ENCODE data around the gene NFATC1.

Gene NFATC1

GRCh38 chr18:79528316-79528695 is 132.6 kb downstream of the NFATC1 start:
- Histone ChIP-seq H3K4me3 (ENCODE audit: low read depth, low read length) (no peak overlapping the region), H3K9me3 (ENCODE audit: control insufficient read depth, insufficient read depth, low read length) (no peaks in the 10 kb centered on the region), H3K4me1 (ENCODE audit: control insufficient read depth, insufficient read depth, low read length) (no peaks in the 10 kb centered on the region), H3K36me3 (ENCODE audit: control insufficient read depth, insufficient read depth, low read length) (no peaks in the 10 kb centered on the region), H3K9ac (ENCODE audit: low read depth, low read length) (no peak overlapping the region), H3K27me3 (ENCODE audit: control insufficient read depth, insufficient read depth, low read length) (no peaks in the 10 kb centered on the region)

- H3K9me3 ChIP-seq (ENCODE audit: control insufficient read depth, insufficient read depth, low read length) = no peaks in the 10 kb centered on the region
- H3K36me3 ChIP-seq (ENCODE audit: control insufficient read depth, insufficient read depth, low read length) = no peaks in the 10 kb centered on the region
- H3K9ac ChIP-seq (ENCODE audit: low read depth, low read length) = no peak overlapping the region
- no peaks in the 10 kb centered on the region for H3K27me3 ChIP-seq (ENCODE audit: control insufficient read depth, insufficient read depth, low read length)
- H3K4me3 ChIP-seq (ENCODE audit: low read depth, low read length) = no peak overlapping the region
- H3K4me1 ChIP-seq (ENCODE audit: control insufficient read depth, insufficient read depth, low read length) = no peaks in the 10 kb centered on the region
Measured at GRCh38 chr18:79528846-79529245, 133.1 kb downstream of the NFATC1 start.

- Histone ChIP-seq H3K4me3 (ENCODE audit: low read depth, low read length) (no peak overlapping the region), H3K27me3 (ENCODE audit: control insufficient read depth, insufficient read depth, low read length) (no peaks in the 10 kb centered on the region), H3K9me3 (ENCODE audit: control insufficient read depth, insufficient read depth, low read length) (no peaks in the 10 kb centered on the region), H3K9ac (ENCODE audit: low read depth, low read length) (no peak overlapping the region), H3K36me3 (ENCODE audit: control insufficient read depth, insufficient read depth, low read length) (no peaks in the 10 kb centered on the region), H3K4me1 (ENCODE audit: control insufficient read depth, insufficient read depth, low read length) (no peaks in the 10 kb centered on the region)
Measured at GRCh38 chr18:79529296-79529695, 133.6 kb downstream of the NFATC1 start.

GRCh38 chr18:79529991-79530390 is 134.3 kb downstream of the NFATC1 start:
- no peaks in the 10 kb centered on the region for H3K4me1 ChIP-seq (ENCODE audit: control insufficient read depth, insufficient read depth, low read length)
- no peaks in the 10 kb centered on the region for H3K36me3 ChIP-seq (ENCODE audit: control insufficient read depth, insufficient read depth, low read length)
- no peak overlapping the region for H3K9ac ChIP-seq (ENCODE audit: low read depth, low read length)
- H3K4me3 ChIP-seq (ENCODE audit: low read depth, low read length) = no peak overlapping the region
- no peaks in the 10 kb centered on the region for H3K9me3 ChIP-seq (ENCODE audit: control insufficient read depth, insufficient read depth, low read length)
- no peaks in the 10 kb centered on the region for H3K27me3 ChIP-seq (ENCODE audit: control insufficient read depth, insufficient read depth, low read length)

GRCh38 chr18:79530821-79531220 is 135.1 kb downstream of the NFATC1 start:
- H3K36me3 ChIP-seq (ENCODE audit: control insufficient read depth, insufficient read depth, low read length) = no peaks in the 10 kb centered on the region
- no peaks in the 10 kb centered on the region for H3K9me3 ChIP-seq (ENCODE audit: control insufficient read depth, insufficient read depth, low read length)
- no peak overlapping the region for H3K9ac ChIP-seq (ENCODE audit: low read depth, low read length)
- no peaks in the 10 kb centered on the region for H3K27me3 ChIP-seq (ENCODE audit: control insufficient read depth, insufficient read depth, low read length)
- H3K4me3 ChIP-seq (ENCODE audit: low read depth, low read length) = no peak overlapping the region
- no peaks in the 10 kb centered on the region for H3K4me1 ChIP-seq (ENCODE audit: control insufficient read depth, insufficient read depth, low read length)

- Histone ChIP-seq H3K36me3 (ENCODE audit: control insufficient read depth, insufficient read depth, low read length) (no peaks in the 10 kb centered on the region), H3K9ac (ENCODE audit: low read depth, low read length) (no peak overlapping the region), H3K27me3 (ENCODE audit: control insufficient read depth, insufficient read depth, low read length) (no peaks in the 10 kb centered on the region), H3K9me3 (ENCODE audit: control insufficient read depth, insufficient read depth, low read length) (no peaks in the 10 kb centered on the region), H3K4me1 (ENCODE audit: control insufficient read depth, insufficient read depth, low read length) (no peaks in the 10 kb centered on the region), H3K4me3 (ENCODE audit: low read depth, low read length) (no peak overlapping the region)
Measured at GRCh38 chr18:79531386-79531785, 135.7 kb downstream of the NFATC1 start.

GRCh38 chr18:79531926-79532312 is 136.2 kb downstream of the NFATC1 start:
- H3K27me3 ChIP-seq (ENCODE audit: control insufficient read depth, insufficient read depth, low read length) = no peaks in the 10 kb centered on the region
- no peak overlapping the region for H3K4me3 ChIP-seq (ENCODE audit: low read depth, low read length)
- no peak overlapping the region for H3K9ac ChIP-seq (ENCODE audit: low read depth, low read length)
- no peaks in the 10 kb centered on the region for H3K4me1 ChIP-seq (ENCODE audit: control insufficient read depth, insufficient read depth, low read length)
- H3K36me3 ChIP-seq (ENCODE audit: control insufficient read depth, insufficient read depth, low read length) = no peaks in the 10 kb centered on the region
- H3K9me3 ChIP-seq (ENCODE audit: control insufficient read depth, insufficient read depth, low read length) = no peaks in the 10 kb centered on the region

GRCh38 chr18:79532313-79533007 is 136.7 kb downstream of the NFATC1 start:
- Histone ChIP-seq H3K9me3 (ENCODE audit: control insufficient read depth, insufficient read depth, low read length) (peaks cover under 1% of the 10 kb centered on the region), H3K9ac (ENCODE audit: low read depth, low read length) (no peak overlapping the region), H3K4me3 (ENCODE audit: low read depth, low read length) (no peak overlapping the region), H3K36me3 (ENCODE audit: control insufficient read depth, insufficient read depth, low read length) (no peaks in the 10 kb centered on the region), H3K27me3 (ENCODE audit: control insufficient read depth, insufficient read depth, low read length) (no peaks in the 10 kb centered on the region), H3K4me1 (ENCODE audit: control insufficient read depth, insufficient read depth, low read length) (no peaks in the 10 kb centered on the region)

- Histone ChIP-seq H3K9ac (ENCODE audit: low read depth, low read length) (no peak overlapping the region), H3K36me3 (ENCODE audit: control insufficient read depth, insufficient read depth, low read length) (no peaks in the 10 kb centered on the region), H3K9me3 (ENCODE audit: control insufficient read depth, insufficient read depth, low read length) (peaks cover 6% of the 10 kb centered on the region), H3K27me3 (ENCODE audit: control insufficient read depth, insufficient read depth, low read length) (no peaks in the 10 kb centered on the region), H3K4me1 (ENCODE audit: control insufficient read depth, insufficient read depth, low read length) (no peaks in the 10 kb centered on the region), H3K4me3 (ENCODE audit: low read depth, low read length) (no peak overlapping the region)
Measured at GRCh38 chr18:79533146-79533545, 137.4 kb downstream of the NFATC1 start.

- H3K9me3 ChIP-seq (ENCODE audit: control insufficient read depth, insufficient read depth, low read length) = peaks cover 6% of the 10 kb centered on the region
- no peaks in the 10 kb centered on the region for H3K36me3 ChIP-seq (ENCODE audit: control insufficient read depth, insufficient read depth, low read length)
- H3K4me3 ChIP-seq (ENCODE audit: low read depth, low read length) = no peak overlapping the region
- H3K9ac ChIP-seq (ENCODE audit: low read depth, low read length) = no peak overlapping the region
- H3K27me3 ChIP-seq (ENCODE audit: control insufficient read depth, insufficient read depth, low read length) = no peaks in the 10 kb centered on the region
- H3K4me1 ChIP-seq (ENCODE audit: control insufficient read depth, insufficient read depth, low read length) = no peaks in the 10 kb centered on the region
Measured at GRCh38 chr18:79533591-79533990, 137.9 kb downstream of the NFATC1 start.

GRCh38 chr18:79534356-79534755 is 138.6 kb downstream of the NFATC1 start:
- H3K4me3 ChIP-seq (ENCODE audit: low read depth, low read length) = no peak overlapping the region

GRCh38 chr18:79537758-79538157 is 142.0 kb downstream of the NFATC1 start:
- no peak overlapping the region for H3K4me3 ChIP-seq (ENCODE audit: low read depth, low read length)
- H3K27me3 ChIP-seq (ENCODE audit: control insufficient read depth, insufficient read depth, low read length) = no peaks in the 10 kb centered on the region
- peaks cover 6% of the 10 kb centered on the region for H3K9me3 ChIP-seq (ENCODE audit: control insufficient read depth, insufficient read depth, low read length)
- H3K9ac ChIP-seq (ENCODE audit: low read depth, low read length) = no peak overlapping the region
- no peaks in the 10 kb centered on the region for H3K36me3 ChIP-seq (ENCODE audit: control insufficient read depth, insufficient read depth, low read length)
- H3K4me1 ChIP-seq (ENCODE audit: control insufficient read depth, insufficient read depth, low read length) = no peaks in the 10 kb centered on the region

More at GRCh38 chr18:79534356-79534755, 138.6 kb downstream of the NFATC1 start:
- Histone ChIP-seq H3K36me3 (ENCODE audit: control insufficient read depth, insufficient read depth, low read length) (no peaks in the 10 kb centered on the region), H3K9me3 (ENCODE audit: control insufficient read depth, insufficient read depth, low read length) (peaks cover 6% of the 10 kb centered on the region), H3K27me3 (ENCODE audit: control insufficient read depth, insufficient read depth, low read length) (no peaks in the 10 kb centered on the region), H3K9ac (ENCODE audit: low read depth, low read length) (no peak overlapping the region), H3K4me1 (ENCODE audit: control insufficient read depth, insufficient read depth, low read length) (no peaks in the 10 kb centered on the region)

Data from iPS-15b (cell line).